Ishikawa (cell line): ENCODE results near the gene XDH.

Experiments
- CEBPB ChIP-seq: IDR thresholded peaks from 2 replicates; pipeline ENCODE4 v1.6.1; 2012
- CREB1 ChIP-seq: IDR thresholded peaks from 2 replicates; pipeline ENCODE4 v1.6.1; 2012; ENCODE audit warnings: low read depth
- EGR1 ChIP-seq: IDR thresholded peaks from 2 replicates; pipeline ENCODE4 v1.6.1; 2012
- EP300 ChIP-seq: IDR thresholded peaks from 2 replicates; pipeline ENCODE4 v1.6.1; 2012; ENCODE audit warnings: borderline replicate concordance
- FOXM1 ChIP-seq: IDR thresholded peaks from 2 replicates; pipeline ENCODE4 v1.6.1; 2012; ENCODE audit warnings: low read depth, borderline replicate concordance
- NFIC ChIP-seq: IDR thresholded peaks from 2 replicates; pipeline ENCODE4 v1.6.1; 2012
- RAD21 ChIP-seq: IDR thresholded peaks from 2 replicates; pipeline ENCODE4 v1.6.1; 2012; ENCODE audit warnings: low read depth
- TF ChIP-seq, protein P1 (sequence below): IDR thresholded peaks from 2 replicates; pipeline ENCODE4 v1.6.1; 2012; ENCODE audit warnings: low read depth, mild to moderate bottlenecking
- TF ChIP-seq, protein P2 (sequence below): IDR thresholded peaks from 2 replicates; pipeline ENCODE4 v1.6.1; 2012

DNA sequence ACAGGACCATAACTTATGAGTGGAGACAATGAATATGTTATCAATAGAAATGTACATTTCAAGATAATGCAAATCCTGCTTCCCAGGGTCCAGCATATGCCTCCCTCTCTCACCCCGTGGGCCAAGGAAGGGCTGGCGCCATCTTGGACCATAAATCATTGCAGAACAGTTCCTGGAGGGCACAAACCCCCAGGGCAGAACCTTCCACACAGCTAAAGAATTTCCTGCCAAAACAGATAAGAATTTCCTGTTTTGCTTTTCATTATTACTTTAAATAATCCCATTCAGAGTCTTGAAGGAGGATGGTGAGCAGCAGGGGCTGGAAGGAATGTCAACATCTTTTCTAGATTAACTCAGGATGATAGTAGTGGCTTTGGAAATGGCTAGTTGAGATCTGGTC is 126.9 kb downstream of the XDH start:
- TF ChIP-seq, protein P1, sequence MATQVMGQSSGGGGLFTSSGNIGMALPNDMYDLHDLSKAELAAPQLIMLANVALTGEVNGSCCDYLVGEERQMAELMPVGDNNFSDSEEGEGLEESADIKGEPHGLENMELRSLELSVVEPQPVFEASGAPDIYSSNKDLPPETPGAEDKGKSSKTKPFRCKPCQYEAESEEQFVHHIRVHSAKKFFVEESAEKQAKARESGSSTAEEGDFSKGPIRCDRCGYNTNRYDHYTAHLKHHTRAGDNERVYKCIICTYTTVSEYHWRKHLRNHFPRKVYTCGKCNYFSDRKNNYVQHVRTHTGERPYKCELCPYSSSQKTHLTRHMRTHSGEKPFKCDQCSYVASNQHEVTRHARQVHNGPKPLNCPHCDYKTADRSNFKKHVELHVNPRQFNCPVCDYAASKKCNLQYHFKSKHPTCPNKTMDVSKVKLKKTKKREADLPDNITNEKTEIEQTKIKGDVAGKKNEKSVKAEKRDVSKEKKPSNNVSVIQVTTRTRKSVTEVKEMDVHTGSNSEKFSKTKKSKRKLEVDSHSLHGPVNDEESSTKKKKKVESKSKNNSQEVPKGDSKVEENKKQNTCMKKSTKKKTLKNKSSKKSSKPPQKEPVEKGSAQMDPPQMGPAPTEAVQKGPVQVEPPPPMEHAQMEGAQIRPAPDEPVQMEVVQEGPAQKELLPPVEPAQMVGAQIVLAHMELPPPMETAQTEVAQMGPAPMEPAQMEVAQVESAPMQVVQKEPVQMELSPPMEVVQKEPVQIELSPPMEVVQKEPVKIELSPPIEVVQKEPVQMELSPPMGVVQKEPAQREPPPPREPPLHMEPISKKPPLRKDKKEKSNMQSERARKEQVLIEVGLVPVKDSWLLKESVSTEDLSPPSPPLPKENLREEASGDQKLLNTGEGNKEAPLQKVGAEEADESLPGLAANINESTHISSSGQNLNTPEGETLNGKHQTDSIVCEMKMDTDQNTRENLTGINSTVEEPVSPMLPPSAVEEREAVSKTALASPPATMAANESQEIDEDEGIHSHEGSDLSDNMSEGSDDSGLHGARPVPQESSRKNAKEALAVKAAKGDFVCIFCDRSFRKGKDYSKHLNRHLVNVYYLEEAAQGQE = no peak
- TF ChIP-seq CREB1 = no peak
- no peak for TF ChIP-seq CEBPB
- no peak for TF ChIP-seq EP300
- no peak for TF ChIP-seq FOXM1
- no peak for TF ChIP-seq RAD21
- TF ChIP-seq NFIC = no peak
- TF ChIP-seq, protein P2, sequence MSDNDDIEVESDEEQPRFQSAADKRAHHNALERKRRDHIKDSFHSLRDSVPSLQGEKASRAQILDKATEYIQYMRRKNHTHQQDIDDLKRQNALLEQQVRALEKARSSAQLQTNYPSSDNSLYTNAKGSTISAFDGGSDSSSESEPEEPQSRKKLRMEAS = no peak
- TF ChIP-seq EGR1 = no peak
